ENCODE results near the gene ITGB2. TPM values are rescaled to one million over a fixed set of nuclear protein-coding genes. Genes with fewer than 3 reads are reported as not detected.

Gene ITGB2
- total RNA-seq, 1 donor from 2014 or later = 0.91 TPM

DNA sequence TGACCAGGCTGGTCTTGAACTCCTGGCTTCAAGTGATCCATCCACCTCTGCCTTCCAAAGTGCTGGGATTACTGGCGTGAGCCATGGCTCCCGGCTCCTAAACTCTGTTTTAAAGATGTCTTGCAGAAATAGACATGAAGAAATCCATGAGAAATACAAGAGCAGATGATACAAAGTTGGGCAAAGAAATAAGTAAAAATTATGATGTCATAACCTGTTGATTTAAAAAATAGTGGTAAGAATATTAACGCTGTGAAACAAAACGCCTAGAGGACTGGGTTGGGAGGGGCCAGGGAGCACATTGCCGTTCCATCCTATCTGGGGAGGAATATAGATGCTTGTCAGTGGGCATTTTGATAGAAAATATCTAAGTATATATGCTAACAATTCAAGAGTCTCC, 1.2 kb upstream of the ITGB2 start:
- no peak overlapping the region for H3K27ac Mint-ChIP-seq (ENCODE audit: unreplicated experiment)
- H3K4me1 Mint-ChIP-seq (ENCODE audit: low read depth, unreplicated experiment) = peaks cover 5% of the 10 kb centered on the region
- peaks cover 15% of the 10 kb centered on the region for H3K36me3 Mint-ChIP-seq (ENCODE audit: unreplicated experiment)
- TF ChIP-seq, protein P1, sequence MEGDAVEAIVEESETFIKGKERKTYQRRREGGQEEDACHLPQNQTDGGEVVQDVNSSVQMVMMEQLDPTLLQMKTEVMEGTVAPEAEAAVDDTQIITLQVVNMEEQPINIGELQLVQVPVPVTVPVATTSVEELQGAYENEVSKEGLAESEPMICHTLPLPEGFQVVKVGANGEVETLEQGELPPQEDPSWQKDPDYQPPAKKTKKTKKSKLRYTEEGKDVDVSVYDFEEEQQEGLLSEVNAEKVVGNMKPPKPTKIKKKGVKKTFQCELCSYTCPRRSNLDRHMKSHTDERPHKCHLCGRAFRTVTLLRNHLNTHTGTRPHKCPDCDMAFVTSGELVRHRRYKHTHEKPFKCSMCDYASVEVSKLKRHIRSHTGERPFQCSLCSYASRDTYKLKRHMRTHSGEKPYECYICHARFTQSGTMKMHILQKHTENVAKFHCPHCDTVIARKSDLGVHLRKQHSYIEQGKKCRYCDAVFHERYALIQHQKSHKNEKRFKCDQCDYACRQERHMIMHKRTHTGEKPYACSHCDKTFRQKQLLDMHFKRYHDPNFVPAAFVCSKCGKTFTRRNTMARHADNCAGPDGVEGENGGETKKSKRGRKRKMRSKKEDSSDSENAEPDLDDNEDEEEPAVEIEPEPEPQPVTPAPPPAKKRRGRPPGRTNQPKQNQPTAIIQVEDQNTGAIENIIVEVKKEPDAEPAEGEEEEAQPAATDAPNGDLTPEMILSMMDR (IDR thresholded peaks at IDR 0.05; ENCODE audit: partially characterized antibody, unreplicated experiment) = no peak
- no peak for DNase-seq
- peaks cover 24% of the 10 kb centered on the region for H3K27me3 Mint-ChIP-seq (ENCODE audit: unreplicated experiment)
- no peak overlapping the region for H3K4me3 Mint-ChIP-seq (ENCODE audit: unreplicated experiment)
- H3K9me3 Mint-ChIP-seq (ENCODE audit: unreplicated experiment) = peaks cover 10% of the 10 kb centered on the region

DNA sequence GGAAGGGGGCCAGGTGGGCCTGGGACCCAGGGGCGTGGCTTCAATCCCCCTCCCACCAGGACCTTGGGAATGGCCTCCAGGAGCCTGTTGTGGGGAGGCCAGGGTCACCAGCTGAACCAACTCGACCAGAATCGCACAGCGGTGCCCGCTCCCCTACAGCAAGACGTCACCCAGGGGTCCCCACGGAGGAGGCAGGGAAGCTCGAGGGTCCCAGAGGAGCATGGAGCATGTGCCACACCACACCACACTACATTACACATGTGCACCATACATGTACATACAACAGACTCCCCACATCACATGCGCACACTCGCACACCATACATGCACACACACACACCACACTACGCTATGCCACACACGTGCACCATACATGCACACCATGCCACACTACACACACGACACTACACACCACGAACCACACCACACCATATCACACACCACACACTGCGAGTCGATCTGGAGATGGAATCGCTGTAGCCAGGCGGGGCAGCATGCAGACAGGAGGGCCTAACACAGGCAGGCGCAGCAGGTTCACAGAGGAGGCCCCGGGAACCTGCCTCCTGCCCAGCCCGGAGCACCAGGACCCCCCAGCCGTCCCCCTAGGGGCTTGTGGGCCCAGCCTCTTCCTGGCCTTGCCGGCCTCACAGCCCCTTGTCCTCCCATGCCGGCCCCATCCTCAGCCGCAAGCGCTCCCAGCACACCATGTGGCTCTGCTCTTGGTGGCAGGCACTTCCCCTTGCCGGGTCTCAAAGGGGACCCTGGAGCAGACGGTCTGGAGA, 596 bp downstream of the ITGB2 start:
- H3K4me3 Mint-ChIP-seq (ENCODE audit: unreplicated experiment) = peak overlapping the region; percentile 47

DNA sequence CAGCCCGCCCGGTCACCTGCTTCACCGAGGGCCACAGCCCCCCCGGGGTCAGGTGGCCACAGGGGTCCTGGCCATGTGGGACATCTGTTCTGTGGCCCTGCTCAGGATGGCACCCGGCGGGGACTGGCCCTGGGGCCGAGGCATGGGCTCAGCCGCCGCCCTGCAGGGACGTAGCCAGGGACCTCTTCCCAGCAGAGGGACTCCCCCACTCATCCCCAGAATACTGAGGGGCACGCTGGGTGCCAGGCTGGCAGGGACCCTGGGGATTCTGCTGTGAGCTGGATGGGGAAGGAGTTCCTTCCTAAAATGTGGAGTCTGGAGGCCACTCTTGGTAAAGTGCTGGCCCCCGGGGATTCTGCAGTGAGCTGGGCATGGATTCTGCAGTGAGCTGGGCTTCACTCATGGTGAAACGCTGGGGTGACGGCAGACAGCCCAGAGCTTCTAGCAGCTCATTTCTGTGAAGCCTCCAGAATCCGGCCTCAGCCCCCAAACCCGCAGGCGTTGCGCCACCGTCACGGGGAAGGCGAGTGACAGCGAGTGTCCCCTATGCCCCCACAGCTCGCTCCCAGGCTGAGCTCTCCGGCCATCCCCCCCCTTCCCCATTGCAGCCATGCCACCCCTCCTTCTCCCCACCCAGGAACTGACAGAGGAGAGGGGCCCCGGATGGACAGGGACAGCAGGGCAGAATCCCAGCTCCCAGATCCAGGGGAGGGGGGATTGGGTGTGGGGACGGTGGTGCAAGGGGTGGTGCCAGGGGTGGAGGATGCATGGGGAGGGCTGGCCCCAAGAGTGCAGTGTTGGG, 1.4 kb downstream of the ITGB2 start:
- Mint-ChIP-seq H3K36me3 (ENCODE audit: unreplicated experiment) (peaks cover 11% of the 10 kb centered on the region), H3K4me3 (ENCODE audit: unreplicated experiment) (no peak overlapping the region), H3K27ac (ENCODE audit: unreplicated experiment) (no peak overlapping the region), H3K27me3 (ENCODE audit: unreplicated experiment) (peaks cover 17% of the 10 kb centered on the region), H3K4me1 (ENCODE audit: low read depth, unreplicated experiment) (peaks cover 4% of the 10 kb centered on the region), H3K9me3 (ENCODE audit: unreplicated experiment) (peaks cover 7% of the 10 kb centered on the region)
- peak; percentile 42 for DNase-seq
- TF ChIP-seq, protein P1 (IDR thresholded peaks at IDR 0.05; ENCODE audit: partially characterized antibody, unreplicated experiment) = no peak

More for the DNA sequence above, 596 bp downstream of the ITGB2 start:
- peak; percentile 28 for DNase-seq
- no peak overlapping the region for H3K27ac Mint-ChIP-seq (ENCODE audit: unreplicated experiment)
- H3K27me3 Mint-ChIP-seq (ENCODE audit: unreplicated experiment) = peaks cover 17% of the 10 kb centered on the region
- H3K9me3 Mint-ChIP-seq (ENCODE audit: unreplicated experiment) = peaks cover 10% of the 10 kb centered on the region
- H3K4me1 Mint-ChIP-seq (ENCODE audit: low read depth, unreplicated experiment) = peaks cover 4% of the 10 kb centered on the region
- TF ChIP-seq, protein P1 (IDR thresholded peaks at IDR 0.05; ENCODE audit: partially characterized antibody, unreplicated experiment) = no peak
- H3K36me3 Mint-ChIP-seq (ENCODE audit: unreplicated experiment) = peaks cover 15% of the 10 kb centered on the region

DNA sequence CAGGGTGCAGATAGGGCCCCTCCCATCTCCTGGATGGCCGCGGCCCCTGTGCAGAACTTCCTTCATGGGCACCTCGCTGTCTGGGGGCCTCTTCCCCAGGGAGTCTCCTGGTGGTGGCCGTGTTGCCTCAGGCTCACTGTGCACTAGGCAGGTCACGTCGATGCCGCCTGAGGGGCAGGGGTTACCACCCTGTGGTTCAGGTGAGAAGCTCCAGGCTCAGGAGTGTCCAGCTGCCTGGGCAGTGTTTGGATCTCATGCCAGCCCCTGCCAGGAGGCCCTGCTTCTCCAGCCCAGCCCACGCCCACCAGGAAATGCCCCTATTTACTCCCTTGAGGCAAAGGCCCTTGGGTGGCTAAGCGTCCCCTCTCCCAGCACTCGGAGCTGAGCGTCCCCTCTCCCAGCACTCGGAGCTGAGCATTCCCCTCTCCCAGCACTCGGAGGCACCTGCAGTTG, 2.1 kb downstream of the ITGB2 start:
- H3K4me3 Mint-ChIP-seq (ENCODE audit: unreplicated experiment) = peak overlapping the region; percentile 83
- H3K36me3 Mint-ChIP-seq (ENCODE audit: unreplicated experiment) = peaks cover 5% of the 10 kb centered on the region
- no peak overlapping the region for H3K27ac Mint-ChIP-seq (ENCODE audit: unreplicated experiment)
- peaks cover 4% of the 10 kb centered on the region for H3K4me1 Mint-ChIP-seq (ENCODE audit: low read depth, unreplicated experiment)
- TF ChIP-seq, protein P1 (IDR thresholded peaks at IDR 0.05; ENCODE audit: partially characterized antibody, unreplicated experiment) = no peak
- peaks cover 17% of the 10 kb centered on the region for H3K27me3 Mint-ChIP-seq (ENCODE audit: unreplicated experiment)
- peak; percentile 35 for DNase-seq
- peaks cover 6% of the 10 kb centered on the region for H3K9me3 Mint-ChIP-seq (ENCODE audit: unreplicated experiment)

Data from glutamatergic neuron (in vitro differentiated cells).